Bronchial epithelial cell (primary cell): ENCODE results near the gene C14orf119. TPM values are rescaled to one million over a fixed set of nuclear protein-coding genes. Genes with fewer than 3 reads are reported as not detected.

Source experiments
- DNase-seq: peaks from one replicate; pipeline ENCODE4 v3.0.0-alpha.2; 2010; ENCODE audit warnings: low read depth
- FAIRE-seq: peaks from 2 replicates; lab custom pipeline; 2011; peaks lifted over from hg19 to GRCh38; lab: Jason Lieb, UNC
- H3K27me3 ChIP-seq: 2 replicates; pipeline ENCODE4 v1.5.1; 2011; ENCODE audit warnings: low read length; ENCODE audit not compliant: control insufficient read depth, insufficient read depth
- H3K36me3 ChIP-seq: 2 replicates; pipeline ENCODE4 v1.5.1; 2011; ENCODE audit warnings: low read length; ENCODE audit not compliant: control insufficient read depth, insufficient read depth
- H3K4me3 ChIP-seq: 2 replicates; pipeline ENCODE4 v1.5.1; 2011; ENCODE audit warnings: mild to moderate bottlenecking, low read depth, low read length, control low read depth
- CTCF ChIP-seq: IDR thresholded peaks from 2 replicates; pipeline ENCODE4 v1.5.1; 2011; ENCODE audit warnings: mild to moderate bottlenecking, moderate library complexity, low read length, control low read depth, inconsistent platforms; ENCODE audit not compliant: insufficient read depth, severe bottlenecking
- total RNA-seq: library from RNA; depleted of rRNA; stranded (reverse); fragments of >200 nt; gene quantifications from 2 replicates; pipeline ENCODE4 v1.2.1, GENCODE V29; 2014

The C14orf119 gene
- total RNA-seq, 1 donor from 2014 or later = 51.9 TPM

GRCh38 chr14:23066855-23067744 lies 28.2 kb upstream of the C14orf119 start:
- no peak for TF ChIP-seq CTCF
- no peak for DNase-seq
- no peak for FAIRE-seq
- Histone ChIP-seq H3K27me3 (no peaks in the 10 kb centered on the region), H3K4me3 (no peak overlapping the region), H3K36me3 (peaks cover 30% of the 10 kb centered on the region)

GRCh38 chr14:23067847-23068788 lies 27.2 kb upstream of the C14orf119 start:
- H3K27me3 ChIP-seq = no peaks in the 10 kb centered on the region
- no peak for TF ChIP-seq CTCF
- DNase-seq = no peak
- H3K36me3 ChIP-seq = peaks cover 32% of the 10 kb centered on the region
- H3K4me3 ChIP-seq = no peak overlapping the region
- no peak for FAIRE-seq

GRCh38 chr14:23068789-23069412 lies 26.4 kb upstream of the C14orf119 start:
- no peak for FAIRE-seq
- TF ChIP-seq CTCF = peak; percentile 95
- H3K36me3 ChIP-seq = peaks cover 26% of the 10 kb centered on the region

GRCh38 chr14:23069413-23069806 lies 25.9 kb upstream of the C14orf119 start:
- H3K36me3 ChIP-seq = peaks cover 21% of the 10 kb centered on the region
- FAIRE-seq = no peak
- H3K27me3 ChIP-seq = no peaks in the 10 kb centered on the region
- TF ChIP-seq CTCF = no peak
- DNase-seq = no peak
- no peak overlapping the region for H3K4me3 ChIP-seq

More at GRCh38 chr14:23068789-23069412, 26.4 kb upstream of the C14orf119 start:
- no peaks in the 10 kb centered on the region for H3K27me3 ChIP-seq
- H3K4me3 ChIP-seq = no peak overlapping the region
- DNase-seq = peak; percentile 90

GRCh38 chr14:23070262-23071129 lies 24.8 kb upstream of the C14orf119 start:
- peak overlapping the region; percentile 67 for H3K4me3 ChIP-seq

More at GRCh38 chr14:23070262-23071129, 24.8 kb upstream of the C14orf119 start:
- H3K36me3 ChIP-seq = peaks cover 21% of the 10 kb centered on the region
- DNase-seq = no peak
- FAIRE-seq = no peak
- no peak for TF ChIP-seq CTCF
- no peaks in the 10 kb centered on the region for H3K27me3 ChIP-seq
